ENCODE results near the gene FLYWCH1.
"Not testable (repeated sequence)": the region's sequence is repeated elsewhere in the genome, so short reads cannot be mapped to it uniquely, and the experiment has no call there.

The FLYWCH1 gene

DNA sequence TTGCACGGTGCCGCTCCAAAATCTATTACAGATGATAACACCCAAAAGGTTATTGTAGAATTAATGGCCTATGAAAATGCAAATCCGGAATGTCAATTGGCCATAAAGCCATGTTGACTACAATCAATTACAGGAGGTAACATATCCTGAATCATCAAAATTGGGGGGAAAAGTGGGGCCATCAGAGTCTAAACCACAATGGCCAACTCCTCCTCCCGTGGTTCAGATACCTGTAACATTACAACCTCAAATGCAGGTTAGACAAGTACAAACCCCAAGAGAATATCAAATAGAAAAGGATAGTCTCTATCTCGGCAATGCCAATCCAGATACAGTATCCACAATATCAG lies 14.9 kb downstream of the FLYWCH1 start:
- no peak for DNase-seq (ENCODE audit: low read depth, low spot score)
- TF ChIP-seq EZH2 (IDR thresholded peaks at IDR 0.05): no peak
- no peak for TF ChIP-seq FOXP2 (optimal IDR thresholded peaks at IDR 0.05; ENCODE audit: control extremely low read depth, extremely low read length, insufficient read depth)
- TF ChIP-seq POLR2AphosphoS5 (IDR thresholded peaks at IDR 0.05; ENCODE audit: borderline replicate concordance, low read depth, low read length): no peak
- no peaks in the 10 kb centered on the region; the same call in 1 of the 2 replicates for H3K36me3 ChIP-seq (ENCODE audit: insufficient read depth, low read length)
- no peaks in the 10 kb centered on the region for H3K9me3 ChIP-seq (ENCODE audit: low read depth, low read length)
- H3K4me3 ChIP-seq: peak overlapping the region; percentile 68
- no peak overlapping the region for H3K9ac ChIP-seq (ENCODE audit: insufficient read length)
- no peak overlapping the region for H3K27ac ChIP-seq

DNA sequence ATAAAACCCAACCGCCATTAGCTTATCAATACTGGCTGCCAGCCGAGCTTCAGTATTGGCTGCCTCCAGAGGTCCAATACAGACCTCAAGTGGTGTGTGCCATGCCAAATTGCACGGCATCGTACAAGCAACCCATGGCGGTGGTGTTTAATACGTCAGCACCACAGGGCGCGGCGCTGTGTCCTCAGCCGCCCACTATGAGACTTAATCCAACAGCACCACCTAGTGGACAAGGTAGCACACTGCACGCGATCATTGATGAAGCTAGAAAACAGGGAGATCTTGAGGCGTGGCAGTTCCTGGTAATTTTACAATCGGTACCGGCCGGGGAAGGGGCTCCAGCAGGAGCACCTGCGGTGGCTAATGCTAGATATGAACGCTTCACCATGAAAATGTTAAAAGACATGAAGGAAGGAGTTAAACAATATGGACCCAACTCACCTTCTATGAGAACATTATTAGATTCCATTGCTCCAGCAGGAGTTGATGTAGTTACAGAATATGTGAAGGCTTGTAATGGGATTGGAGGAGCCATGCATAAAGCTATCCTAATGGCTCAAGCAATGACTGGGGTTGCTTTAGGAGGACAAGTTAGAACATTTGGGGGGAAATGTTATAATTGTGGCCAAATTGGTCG lies 15.4 kb downstream of the FLYWCH1 start:
- H3K27ac ChIP-seq: no peak overlapping the region
- no peak overlapping the region for H3K9ac ChIP-seq (ENCODE audit: insufficient read length)

DNA sequence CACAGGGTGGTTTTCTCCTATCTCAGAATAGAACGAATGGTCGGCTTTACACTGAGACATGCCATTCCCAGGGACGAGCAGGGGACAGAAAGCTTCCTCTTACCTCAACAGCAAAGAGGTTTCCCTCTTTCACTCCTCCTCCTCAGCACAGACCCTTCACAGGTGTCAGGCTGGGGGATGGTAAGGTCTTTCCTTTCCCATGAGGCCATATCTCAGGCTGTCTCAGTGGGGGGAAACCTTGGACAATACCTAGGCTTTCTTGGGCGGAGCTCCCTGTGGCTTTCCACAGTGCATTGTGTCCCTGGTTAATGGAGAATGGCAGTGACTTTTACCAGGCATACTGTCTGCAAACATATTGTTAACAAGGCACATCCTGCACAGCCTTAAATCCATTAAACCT lies 16.4 kb downstream of the FLYWCH1 start:
- H3K27ac ChIP-seq; H3K9me3 ChIP-seq (ENCODE audit: low read depth, low read length); H3K4me3 ChIP-seq; DNase-seq (ENCODE audit: low read depth, low spot score); H3K36me3 ChIP-seq (ENCODE audit: insufficient read depth, low read length); H3K9ac ChIP-seq (ENCODE audit: insufficient read length): not testable (repeated sequence)

More for the DNA sequence above, 15.4 kb downstream of the FLYWCH1 start:
- Histone ChIP-seq H3K9me3 (ENCODE audit: low read depth, low read length) (no peaks in the 10 kb centered on the region), H3K36me3 (ENCODE audit: insufficient read depth, low read length) (no peaks in the 10 kb centered on the region; the same call in 1 of the 2 replicates), H3K4me3 (peak overlapping the region; percentile 68)
- DNase-seq (ENCODE audit: low read depth, low spot score): peak; percentile 67
- TF ChIP-seq POLR2AphosphoS5 (IDR thresholded peaks at IDR 0.05; ENCODE audit: borderline replicate concordance, low read depth, low read length) (peak; percentile 28; the same call in 1 of the 2 replicates), FOXP2 (optimal IDR thresholded peaks at IDR 0.05; ENCODE audit: control extremely low read depth, extremely low read length, insufficient read depth) (no peak)

DNA sequence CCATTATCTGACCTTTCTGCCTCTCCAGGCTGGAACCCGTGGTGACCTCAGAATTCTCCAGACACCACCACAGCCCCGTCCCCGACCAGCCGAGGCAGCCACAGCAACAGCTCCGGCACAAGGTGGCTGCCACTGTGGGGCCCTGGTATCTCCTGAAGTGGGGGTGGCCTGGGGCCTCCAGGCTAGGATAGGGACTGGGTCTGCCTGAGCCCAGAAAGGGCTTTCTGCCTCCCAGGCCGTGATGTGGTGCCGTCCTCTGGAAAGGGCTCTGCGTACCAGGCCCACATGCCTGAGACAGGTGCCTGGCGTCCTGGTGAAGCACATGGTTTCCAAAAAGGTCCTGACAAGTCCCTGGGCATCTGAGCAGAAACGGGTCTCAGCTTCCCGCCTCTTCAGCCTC lies 17.1 kb downstream of the FLYWCH1 start:
- no peaks in the 10 kb centered on the region for H3K9me3 ChIP-seq (ENCODE audit: low read depth, low read length)
- H3K4me3 ChIP-seq: no peak overlapping the region
- no peak for TF ChIP-seq EZH2 (IDR thresholded peaks at IDR 0.05)
- TF ChIP-seq POLR2AphosphoS5 (IDR thresholded peaks at IDR 0.05; ENCODE audit: borderline replicate concordance, low read depth, low read length): no peak
- no peak for TF ChIP-seq FOXP2 (optimal IDR thresholded peaks at IDR 0.05; ENCODE audit: control extremely low read depth, extremely low read length, insufficient read depth)
- no peak overlapping the region for H3K27ac ChIP-seq
- H3K36me3 ChIP-seq (ENCODE audit: insufficient read depth, low read length): no peaks in the 10 kb centered on the region
- no peak for DNase-seq (ENCODE audit: low read depth, low spot score)
- H3K9ac ChIP-seq (ENCODE audit: insufficient read length): no peak overlapping the region

DNA sequence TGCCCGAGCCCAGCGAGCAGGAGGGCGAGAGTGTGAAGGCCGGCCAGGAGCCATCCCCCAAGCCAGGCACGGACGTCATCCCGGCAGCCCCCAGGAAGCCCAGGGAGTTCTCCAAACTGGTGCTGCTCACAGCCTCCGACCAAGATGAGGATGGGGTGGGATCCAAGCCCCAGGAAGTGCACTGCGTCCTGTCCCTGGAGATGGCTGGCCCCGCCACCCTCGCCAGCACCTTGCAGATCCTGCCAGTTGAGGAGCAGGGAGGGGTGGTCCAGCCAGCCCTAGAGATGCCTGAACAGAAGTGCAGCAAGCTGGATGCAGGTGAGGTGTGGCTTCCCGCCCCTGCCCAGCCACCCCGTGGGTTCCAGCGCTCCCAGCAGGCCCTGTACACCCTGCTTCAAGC lies 18.0 kb downstream of the FLYWCH1 start:
- Histone ChIP-seq H3K27ac (no peak overlapping the region), H3K9me3 (ENCODE audit: low read depth, low read length) (no peaks in the 10 kb centered on the region), H3K36me3 (ENCODE audit: insufficient read depth, low read length) (no peaks in the 10 kb centered on the region), H3K9ac (ENCODE audit: insufficient read length) (no peak overlapping the region), H3K4me3 (no peak overlapping the region)
- TF ChIP-seq POLR2AphosphoS5 (IDR thresholded peaks at IDR 0.05; ENCODE audit: borderline replicate concordance, low read depth, low read length) (no peak), EZH2 (IDR thresholded peaks at IDR 0.05) (no peak), FOXP2 (optimal IDR thresholded peaks at IDR 0.05; ENCODE audit: control extremely low read depth, extremely low read length, insufficient read depth) (no peak)
- no peak for DNase-seq (ENCODE audit: low read depth, low spot score)

DNA sequence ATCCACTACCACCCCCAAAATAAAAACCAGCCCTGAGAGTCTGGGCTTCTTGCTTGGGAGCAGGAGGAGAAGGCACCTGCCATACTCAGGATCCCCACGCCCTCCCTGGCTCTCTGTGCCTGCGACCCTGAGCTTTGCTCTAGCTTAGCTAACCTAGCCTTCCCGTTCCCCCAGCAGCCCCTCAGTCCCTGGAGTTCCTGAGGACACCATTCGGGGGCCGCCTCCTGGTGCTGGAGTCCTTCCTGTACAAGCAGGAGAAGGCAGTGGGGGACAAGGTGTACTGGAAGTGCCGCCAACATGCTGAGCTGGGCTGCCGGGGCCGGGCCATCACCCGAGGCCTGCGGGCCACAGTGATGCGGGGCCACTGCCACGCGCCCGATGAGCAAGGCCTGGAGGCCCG lies 18.5 kb downstream of the FLYWCH1 start:
- Histone ChIP-seq H3K27ac (no peak overlapping the region), H3K36me3 (ENCODE audit: insufficient read depth, low read length) (no peaks in the 10 kb centered on the region), H3K4me3 (no peak overlapping the region), H3K9ac (ENCODE audit: insufficient read length) (no peak overlapping the region), H3K9me3 (ENCODE audit: low read depth, low read length) (no peaks in the 10 kb centered on the region)
- no peak for TF ChIP-seq FOXP2 (optimal IDR thresholded peaks at IDR 0.05; ENCODE audit: control extremely low read depth, extremely low read length, insufficient read depth)
- no peak for TF ChIP-seq EZH2 (IDR thresholded peaks at IDR 0.05)
- TF ChIP-seq POLR2AphosphoS5 (IDR thresholded peaks at IDR 0.05; ENCODE audit: borderline replicate concordance, low read depth, low read length): no peak
- DNase-seq (ENCODE audit: low read depth, low spot score): no peak

DNA sequence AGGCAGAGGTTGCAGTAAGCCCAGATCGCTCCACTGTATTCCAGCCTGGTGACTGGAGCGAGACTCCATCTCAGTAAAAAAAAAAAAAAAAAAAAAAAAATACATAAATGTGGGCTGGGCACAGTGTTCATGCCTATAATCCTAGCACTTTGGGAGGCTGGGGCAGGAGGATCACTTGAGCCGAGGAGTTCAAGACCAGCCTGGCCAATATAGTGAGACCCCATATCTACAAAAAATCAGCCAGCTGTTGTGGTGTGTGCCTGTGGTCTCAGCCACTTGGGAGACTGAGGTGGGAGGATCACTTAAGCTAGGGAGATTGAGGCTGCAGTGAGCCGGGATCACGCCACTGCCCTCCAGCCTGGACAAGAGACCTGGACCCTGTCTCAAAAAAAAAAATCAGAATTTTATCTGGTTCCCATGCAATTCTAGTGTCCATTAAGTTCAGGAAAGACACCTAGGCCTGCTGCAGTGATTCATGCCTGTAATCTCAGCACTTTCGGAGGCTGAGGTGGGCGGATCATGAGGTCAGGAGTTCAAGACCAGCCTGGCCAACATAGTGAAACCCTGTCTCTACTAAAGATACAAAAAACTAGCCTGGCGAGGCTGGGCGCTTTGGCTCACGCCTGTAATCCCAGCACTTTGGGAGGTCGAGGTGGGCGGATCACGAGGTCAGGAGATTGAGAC lies 19.6 kb downstream of the FLYWCH1 start:
- not testable (repeated sequence) for DNase-seq (ENCODE audit: low read depth, low spot score); H3K36me3 ChIP-seq (ENCODE audit: insufficient read depth, low read length); H3K9ac ChIP-seq (ENCODE audit: insufficient read length); H3K9me3 ChIP-seq (ENCODE audit: low read depth, low read length); H3K4me3 ChIP-seq; H3K27ac ChIP-seq

DNA sequence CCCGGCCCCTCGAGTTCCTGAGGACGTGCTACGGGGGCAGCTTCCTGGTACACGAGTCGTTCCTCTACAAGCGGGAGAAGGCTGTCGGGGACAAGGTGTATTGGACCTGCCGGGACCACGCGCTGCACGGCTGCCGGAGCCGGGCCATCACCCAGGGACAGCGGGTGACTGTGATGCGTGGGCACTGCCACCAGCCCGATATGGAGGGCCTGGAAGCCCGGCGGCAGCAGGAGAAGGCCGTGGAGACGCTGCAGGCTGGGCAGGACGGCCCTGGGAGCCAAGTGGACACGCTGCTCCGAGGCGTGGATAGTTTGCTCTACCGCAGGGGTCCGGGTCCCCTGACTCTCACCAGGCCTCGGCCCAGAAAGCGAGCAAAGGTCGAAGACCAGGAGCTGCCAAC lies 21.4 kb downstream of the FLYWCH1 start:
- Histone ChIP-seq H3K36me3 (ENCODE audit: insufficient read depth, low read length) (peaks cover 2% of the 10 kb centered on the region; the same call in 1 of the 2 replicates), H3K9me3 (ENCODE audit: low read depth, low read length) (no peaks in the 10 kb centered on the region), H3K4me3 (no peak overlapping the region), H3K9ac (ENCODE audit: insufficient read length) (no peak overlapping the region), H3K27ac (no peak overlapping the region)
- DNase-seq (ENCODE audit: low read depth, low spot score): no peak
- TF ChIP-seq FOXP2 (optimal IDR thresholded peaks at IDR 0.05; ENCODE audit: control extremely low read depth, extremely low read length, insufficient read depth) (no peak), POLR2AphosphoS5 (IDR thresholded peaks at IDR 0.05; ENCODE audit: borderline replicate concordance, low read depth, low read length) (no peak), EZH2 (IDR thresholded peaks at IDR 0.05) (no peak)

DNA sequence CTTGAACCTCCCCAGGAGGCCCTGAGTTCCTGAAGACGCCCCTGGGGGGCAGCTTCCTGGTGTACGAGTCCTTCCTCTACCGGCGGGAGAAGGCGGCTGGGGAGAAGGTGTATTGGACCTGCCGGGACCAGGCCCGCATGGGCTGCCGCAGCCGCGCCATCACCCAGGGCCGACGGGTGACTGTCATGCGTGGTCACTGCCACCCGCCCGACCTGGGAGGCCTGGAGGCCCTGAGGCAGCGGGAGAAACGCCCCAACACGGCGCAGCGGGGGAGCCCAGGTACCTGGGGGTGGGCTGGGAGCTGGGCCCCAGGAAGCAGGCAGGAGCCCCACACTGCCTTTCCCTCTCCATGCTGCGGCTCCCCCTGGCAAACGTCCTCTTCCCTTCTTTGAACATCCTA lies 22.0 kb downstream of the FLYWCH1 start:
- no peak overlapping the region for H3K27ac ChIP-seq
- TF ChIP-seq POLR2AphosphoS5 (IDR thresholded peaks at IDR 0.05; ENCODE audit: borderline replicate concordance, low read depth, low read length) (no peak), FOXP2 (optimal IDR thresholded peaks at IDR 0.05; ENCODE audit: control extremely low read depth, extremely low read length, insufficient read depth) (no peak)

More for the DNA sequence above, 22.0 kb downstream of the FLYWCH1 start:
- Histone ChIP-seq H3K9me3 (ENCODE audit: low read depth, low read length) (no peaks in the 10 kb centered on the region), H3K4me3 (no peak overlapping the region), H3K9ac (ENCODE audit: insufficient read length) (no peak overlapping the region), H3K36me3 (ENCODE audit: insufficient read depth, low read length) (peaks cover 3% of the 10 kb centered on the region; the same call in 1 of the 2 replicates)
- DNase-seq (ENCODE audit: low read depth, low spot score): no peak
